Dermis microvascular lymphatic vessel endothelial cell (primary cell): ENCODE measurements around the gene STK33. TPM values are rescaled to one million over a fixed set of nuclear protein-coding genes. Genes with fewer than 3 reads are reported as not detected.

Experiments used
- DNase-seq, 2 donors: peaks; one replicate each; pipeline versions ENCODE4 v3.0.0 to v3.0.0-alpha.2; 2010; ENCODE audit warnings: low read depth in 2 of 2
- total RNA-seq: library from RNA; depleted of rRNA; stranded (reverse); fragments of >200 nt; gene quantifications from 2 replicates; pipeline ENCODE4 v1.2.1, GENCODE V29; 2014

Gene STK33
- 0.25 and 0.64 TPM in 2 replicates for total RNA-seq

DNA sequence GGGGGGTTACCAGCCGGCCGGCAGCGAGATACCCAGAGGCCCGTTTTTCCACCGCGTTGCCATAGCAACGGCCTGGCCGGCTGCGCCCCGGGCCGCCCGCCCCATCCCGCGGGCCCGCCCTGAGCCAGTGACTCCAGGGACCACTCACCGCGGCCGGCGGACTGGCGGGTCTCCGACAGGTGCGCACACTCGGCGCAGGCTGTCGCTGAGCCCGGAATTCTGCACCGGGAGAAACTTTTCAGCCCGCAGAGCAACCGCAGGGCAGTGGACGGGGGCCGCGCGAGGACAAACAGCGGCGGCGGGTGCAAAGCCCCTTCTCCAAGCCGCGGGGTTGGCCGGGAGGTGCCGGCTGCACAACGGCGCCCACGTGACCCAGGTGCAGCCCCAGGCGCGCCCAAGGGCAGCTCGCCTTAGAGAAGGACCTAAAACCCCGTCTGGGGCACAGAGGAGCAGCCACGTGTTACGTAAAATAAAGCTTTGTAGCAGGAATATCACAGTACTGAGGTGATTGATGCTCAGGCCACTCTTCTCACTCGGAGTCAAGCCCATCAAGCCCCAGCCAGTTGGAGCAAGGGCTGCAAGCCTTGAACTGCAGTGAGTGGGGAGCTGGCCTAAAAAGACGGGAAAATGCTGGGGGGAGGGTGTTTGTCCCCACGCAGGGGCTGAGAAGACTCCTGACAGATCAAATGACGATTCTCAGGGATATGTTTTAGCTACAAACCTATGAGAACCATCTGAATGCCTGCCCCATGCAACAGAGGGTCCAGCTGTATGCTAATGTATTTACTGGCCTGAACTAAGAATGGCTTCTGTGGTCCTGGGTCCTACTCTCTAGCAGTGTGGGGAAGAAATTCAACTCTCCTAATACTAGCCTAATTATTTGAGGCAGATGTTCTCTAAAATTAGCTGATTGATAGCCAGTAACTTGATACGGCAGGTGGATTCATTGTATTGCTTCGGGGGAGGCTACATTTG lies at the start of gene STK33:
Gene STK33 (minus strand): TSS at position 294 of the 975 bp plus-strand sequence. CDS start 119,323 bp downstream, outside the sequence.
- no peak for DNase-seq

DNA sequence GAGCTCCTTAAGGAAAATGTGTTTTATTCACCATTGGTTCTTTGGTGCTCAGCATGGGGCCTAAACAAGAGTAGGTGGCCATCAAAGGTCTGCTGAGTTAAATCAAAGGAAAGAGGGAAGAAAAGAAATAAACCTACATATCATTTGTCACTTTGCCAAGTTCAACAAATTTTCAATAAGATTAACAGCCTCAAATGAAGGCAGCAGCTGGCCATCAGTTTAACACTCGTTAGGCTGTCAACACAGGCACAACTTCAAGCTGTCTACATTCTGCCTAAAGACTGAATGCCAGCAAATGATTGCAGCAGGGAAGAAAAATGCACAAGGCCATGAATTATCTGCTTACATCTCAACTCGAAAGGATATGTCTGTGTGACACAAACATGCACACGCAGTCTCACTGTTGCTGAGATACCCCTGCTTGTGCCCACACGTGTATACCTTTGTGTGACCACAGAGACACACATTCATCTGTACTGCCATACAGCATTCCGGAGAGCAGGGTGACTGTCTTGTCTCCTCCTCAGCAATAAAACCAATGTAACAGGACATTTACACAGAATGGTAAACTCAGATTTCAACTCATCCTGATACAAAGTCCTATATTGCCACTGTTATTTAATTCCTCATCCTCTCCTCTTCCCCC lies 48.3 kb upstream of the STK33 start:
- DNase-seq, result no peak

DNA sequence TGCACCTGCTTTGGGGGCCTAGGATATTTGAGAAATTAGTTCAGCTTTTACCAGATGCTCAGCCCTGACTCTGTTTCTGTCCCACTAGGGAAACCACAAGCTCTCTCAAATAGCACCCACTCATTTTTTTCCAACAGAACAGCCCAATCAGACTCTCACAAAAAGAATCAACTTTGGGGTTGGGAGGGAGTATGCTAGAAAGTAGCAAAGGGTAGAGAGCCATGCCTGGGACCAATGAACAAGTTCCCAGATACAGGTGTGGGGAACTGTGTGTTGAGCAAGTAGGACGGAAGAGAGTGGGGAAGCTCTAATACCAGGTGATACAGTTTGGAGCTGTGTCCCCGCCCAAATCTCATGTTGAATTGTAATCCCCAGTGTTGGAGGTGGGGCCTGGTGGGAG lies 47.3 kb upstream of the STK33 start:
- no peak for DNase-seq

DNA sequence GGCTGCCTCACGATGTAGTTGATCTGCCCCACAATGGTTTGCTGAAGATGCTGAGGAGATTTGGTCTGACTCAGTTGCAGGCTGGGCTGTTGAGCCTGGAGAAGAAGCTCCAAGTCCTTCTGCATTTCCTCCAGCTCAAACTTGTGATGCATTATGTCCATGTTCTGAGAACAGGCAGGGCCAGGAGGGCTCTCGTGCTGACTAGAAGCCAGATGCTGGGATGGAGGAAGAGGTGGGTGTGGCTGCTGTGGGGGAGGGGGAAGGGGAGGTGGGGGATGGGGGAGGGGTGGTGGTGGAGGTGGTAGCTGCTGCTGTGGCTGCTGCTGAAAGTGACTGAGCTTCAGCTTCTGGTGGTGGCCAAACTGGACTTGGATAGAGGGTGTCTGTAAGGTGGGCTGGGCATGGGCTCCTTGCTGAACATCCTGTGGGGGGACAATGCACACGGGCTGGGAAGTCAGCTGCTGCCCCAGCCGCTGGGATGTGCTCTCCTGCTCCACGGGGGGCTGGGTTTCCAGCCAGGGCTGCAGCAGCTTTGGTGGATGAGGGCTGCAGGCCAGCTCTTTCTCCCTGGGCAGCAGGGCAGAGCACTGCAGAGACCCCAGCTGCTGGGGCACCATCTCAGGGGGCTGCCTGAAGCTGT lies 46.4 kb upstream of the STK33 start:
- no peak for DNase-seq

DNA sequence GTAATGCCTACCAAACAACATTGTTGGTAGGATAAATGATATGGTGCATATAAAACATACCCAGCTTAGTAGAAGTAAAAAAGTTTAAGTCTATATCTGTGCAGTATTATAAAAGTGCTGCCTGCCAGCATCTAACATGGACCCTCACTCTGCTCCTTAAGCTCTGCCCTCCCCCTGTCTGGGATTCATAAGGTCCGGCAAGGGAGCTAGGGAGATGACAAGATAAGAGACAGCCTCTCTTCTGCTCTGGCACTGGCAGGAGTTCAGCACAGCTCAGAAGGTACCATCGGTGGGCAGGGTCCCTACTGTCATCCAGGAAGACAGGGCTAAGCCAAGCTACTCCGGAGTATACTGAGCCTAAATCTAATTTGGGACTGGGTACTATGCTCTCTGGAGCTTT lies 45.6 kb upstream of the STK33 start:
- DNase-seq, result no peak

DNA sequence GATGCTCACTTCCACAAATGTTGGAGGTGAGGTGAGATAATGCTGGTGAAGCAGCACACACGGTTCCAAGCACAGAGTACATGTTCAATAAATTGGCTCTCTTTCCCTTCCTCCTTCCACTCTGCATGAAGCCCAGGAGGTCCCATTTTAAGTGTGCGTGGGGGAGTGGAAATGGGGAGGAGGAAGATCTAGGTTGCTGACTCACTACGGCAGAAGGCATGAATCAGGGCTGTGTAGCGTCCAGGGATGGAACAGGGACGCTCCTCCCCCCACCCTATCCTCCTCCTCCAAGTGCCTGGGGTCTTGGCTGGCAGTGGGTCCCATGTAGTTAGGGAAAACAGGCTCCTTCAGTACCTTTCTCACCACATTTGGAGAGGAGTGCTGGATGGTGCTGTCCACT lies 44.3 kb upstream of the STK33 start:
- no peak for DNase-seq

DNA sequence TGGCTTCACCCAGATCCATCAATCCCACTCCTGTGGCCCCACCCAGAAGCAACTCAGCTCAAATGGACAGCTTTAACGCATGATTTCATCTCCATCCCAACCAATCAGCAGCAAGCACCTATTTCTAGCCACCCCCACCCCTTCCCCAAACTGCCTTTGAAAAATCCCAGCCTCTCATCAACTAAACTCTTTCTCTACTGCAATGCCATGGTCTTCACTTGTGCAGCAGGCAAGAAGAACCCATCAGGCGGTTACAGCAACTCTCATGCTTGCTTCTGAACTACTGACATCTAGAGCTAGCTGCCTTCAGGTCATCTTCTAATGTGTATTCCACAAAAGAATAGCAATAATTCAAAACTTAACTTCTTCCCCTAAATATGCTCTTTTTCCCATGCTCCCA lies 42.1 kb upstream of the STK33 start:
- DNase-seq, result no peak

DNA sequence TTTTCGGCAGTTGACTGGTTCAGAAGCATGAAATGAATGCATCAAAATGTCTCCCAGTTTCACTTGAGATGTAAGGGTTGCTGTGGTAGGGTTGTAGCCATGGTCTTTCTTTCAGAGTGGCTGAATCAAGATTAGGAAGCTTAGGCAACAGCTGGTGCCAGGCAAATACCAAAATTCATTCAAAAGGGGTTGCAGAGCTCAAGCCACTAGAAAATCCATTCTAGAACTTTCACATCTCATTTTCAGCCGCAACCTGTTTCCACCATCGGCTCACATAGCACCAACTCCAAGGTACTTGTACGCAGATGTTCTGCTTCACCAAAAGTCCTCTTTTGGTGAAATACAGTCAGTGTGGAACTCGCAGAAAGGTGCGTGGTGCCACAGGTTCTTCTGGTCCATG lies 40.5 kb upstream of the STK33 start:
- DNase-seq, result no peak

DNA sequence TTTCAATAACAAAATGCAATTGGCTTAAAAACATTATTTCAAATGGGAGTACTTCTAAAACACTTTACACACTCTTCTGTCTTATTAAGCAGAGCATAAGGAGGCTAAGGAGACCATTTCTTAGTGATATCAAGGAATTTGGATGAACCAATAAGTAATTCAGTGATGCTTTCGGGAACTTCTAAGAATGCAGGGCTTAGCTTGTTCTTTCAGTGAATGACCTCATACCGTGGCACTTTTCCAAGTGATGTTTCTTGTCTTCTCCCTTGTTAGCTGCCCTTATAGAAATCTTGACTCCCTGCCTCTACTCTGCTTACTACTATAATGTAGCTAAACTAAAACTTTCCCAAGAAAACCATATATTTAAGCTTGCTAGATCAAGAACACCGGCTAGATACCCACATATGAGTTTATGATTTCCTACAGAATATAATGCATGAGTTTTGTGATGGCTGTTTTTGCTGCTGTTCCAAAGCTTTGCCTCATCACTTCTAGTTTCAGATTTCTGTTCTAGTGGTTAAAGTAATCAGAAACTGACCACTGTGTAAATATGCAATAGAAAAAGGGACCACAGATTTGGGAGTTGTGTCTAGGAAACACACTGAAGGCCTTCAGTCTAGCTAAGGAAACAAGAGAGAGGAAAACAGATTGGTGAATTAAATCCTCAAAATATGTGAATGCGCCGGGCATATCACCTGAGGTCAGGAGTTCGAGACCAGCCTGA lies 37.5 kb upstream of the STK33 start:
- peak in 1 of 2 donors; percentile 10 for DNase-seq

DNA sequence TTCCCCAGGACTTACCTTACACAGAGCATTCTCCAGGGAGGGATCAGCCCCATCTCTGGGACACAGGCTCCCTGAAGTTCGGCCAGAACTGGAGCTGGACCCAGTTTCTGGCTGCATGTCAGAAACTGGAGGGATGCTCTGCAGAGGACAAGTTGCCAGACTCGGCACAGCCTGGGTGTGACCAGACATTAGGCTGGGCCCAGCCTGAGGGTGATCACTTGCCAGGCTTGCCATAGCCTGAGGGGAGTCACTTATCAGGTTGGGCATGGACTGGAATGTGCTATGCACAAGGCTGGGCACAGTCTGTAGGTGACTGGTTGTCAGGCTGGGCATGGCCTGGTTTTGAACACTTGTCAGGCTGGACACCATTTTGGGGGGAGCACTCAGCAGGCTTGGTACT lies 30.7 kb upstream of the STK33 start:
- DNase-seq, result no peak

DNA sequence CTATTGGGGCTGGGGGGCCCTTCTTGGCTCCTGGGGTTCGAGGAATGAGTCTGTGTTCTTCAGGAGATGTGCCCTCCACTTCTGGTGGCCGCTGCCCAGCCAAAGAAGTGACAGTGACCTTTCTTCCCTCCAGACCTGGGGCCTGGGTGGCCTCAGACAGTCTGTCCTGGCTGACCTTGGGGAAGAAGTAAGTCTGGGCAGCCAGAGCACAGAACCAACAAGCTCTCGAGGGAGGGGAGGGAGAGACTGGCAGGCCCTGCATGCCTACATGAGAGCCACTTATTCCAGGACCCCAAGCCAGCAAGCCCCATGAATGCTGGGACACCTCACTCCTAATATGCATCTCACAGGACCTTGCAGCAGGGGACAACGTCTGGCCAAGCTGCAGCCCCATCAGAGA lies 27.1 kb upstream of the STK33 start:
- DNase-seq, result no peak

DNA sequence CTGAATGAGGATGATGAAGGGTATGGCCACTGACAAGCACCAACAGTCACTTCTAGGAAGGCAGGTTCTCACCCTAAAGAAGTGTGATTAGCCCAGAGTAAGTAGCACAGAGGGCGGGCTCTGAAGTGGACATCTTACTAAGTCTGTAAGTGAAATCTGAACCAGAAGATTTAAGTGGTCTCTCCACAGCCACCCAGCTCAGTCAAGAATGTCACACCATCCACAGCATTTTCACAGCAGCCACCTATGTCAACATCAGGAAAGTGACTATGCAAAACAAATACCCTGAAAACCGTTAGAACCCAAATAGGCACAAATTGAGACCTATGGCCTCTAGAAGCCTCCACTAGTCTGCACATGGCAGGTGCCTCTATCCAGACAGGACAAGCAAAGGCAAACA lies 23.0 kb upstream of the STK33 start:
- DNase-seq, result no peak

DNA sequence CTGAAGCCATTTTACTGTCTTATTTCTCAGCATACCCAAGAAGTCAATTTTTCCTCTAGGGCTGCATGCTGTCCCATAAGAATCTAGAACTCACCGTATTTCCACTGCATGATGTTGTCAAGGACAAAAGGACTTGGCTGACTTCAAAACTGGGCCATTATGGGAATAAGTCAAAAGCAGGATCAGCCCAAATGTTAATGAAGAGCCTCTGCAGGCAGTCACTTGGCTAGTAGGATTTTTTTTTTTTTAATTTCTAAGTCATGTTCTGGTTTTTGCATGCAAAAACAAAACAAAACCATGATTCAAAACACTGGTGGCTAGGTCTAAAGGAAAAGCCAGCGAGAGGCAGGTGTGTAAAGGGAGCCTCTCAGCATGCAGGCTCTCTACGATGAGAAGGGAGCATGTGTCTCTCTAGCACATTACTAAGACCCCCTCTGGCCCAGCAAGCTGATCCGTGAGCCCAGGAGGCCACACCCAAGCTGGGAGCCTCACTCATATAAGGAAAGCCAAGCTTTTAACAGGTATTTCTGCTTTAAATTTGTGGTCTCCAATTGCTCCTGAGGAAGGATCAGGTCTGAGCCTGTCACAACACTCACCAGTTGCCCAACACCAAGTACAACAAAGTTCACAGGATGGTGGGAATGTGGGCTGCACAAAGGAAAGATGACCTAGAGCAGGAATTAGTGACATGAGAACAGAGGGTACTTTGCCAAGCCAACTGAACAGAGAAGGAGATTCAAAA lies 21.4 kb upstream of the STK33 start:
- DNase-seq, result no peak

DNA sequence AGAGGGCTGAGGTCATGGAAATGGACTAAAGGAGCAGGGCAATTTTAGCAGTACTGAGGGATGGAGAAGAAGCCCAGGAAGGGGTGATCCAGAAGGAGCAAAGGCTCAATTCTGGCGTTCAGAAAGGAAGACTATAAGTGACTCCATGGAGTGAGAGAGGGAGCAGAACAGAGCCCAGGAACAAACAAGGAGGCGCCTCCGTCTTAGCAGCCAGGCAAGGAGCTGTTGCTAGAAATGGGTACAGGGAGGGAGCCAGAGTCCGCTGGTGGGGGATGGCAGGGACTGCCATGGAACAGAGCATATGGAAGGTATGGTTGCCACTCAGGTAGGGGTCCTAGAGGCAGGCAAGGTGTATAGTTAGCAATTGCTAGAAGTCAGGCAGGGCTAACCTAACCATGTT lies 20.5 kb upstream of the STK33 start:
- no peak for DNase-seq

DNA sequence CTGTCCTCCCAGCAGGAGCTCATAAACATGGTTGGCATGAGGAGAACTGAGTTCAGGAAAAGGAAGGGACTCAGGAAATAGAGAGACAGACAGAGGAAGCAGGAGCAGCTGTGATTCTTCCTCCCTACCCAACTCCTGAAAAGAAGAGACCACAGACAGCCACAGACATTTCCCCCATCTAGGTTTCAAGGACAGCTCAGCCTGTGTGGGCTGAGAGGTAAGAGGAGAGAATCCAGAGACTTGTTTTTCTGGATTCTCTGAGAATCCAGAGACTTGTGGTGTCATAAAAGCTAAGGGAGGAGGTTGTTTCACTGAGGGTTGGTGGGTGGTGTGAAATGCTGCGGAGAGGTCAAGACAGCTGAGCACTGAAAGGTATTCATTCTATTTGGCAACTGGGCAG lies 19.0 kb upstream of the STK33 start:
- peak; percentile 30 to 42 for DNase-seq

DNA sequence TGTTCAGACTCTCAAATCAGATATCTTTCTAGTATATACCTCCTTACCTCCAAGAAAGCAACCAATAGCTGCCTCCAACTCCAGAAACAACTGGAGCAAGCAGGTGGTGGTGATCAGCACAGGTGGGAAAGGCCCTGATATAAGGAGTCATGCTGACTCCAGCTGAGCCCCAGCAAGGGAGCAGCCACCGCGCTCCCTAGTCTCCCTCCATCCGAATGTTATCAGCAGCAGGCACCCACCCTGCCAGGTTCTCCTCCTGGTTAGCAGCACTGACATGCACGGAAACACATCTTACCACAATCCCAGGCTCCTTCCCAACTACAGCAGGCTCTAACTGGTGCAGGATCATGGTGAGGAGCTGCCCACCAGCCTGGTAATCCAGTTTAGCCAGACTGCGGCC lies 18.5 kb upstream of the STK33 start:
- no peak for DNase-seq

DNA sequence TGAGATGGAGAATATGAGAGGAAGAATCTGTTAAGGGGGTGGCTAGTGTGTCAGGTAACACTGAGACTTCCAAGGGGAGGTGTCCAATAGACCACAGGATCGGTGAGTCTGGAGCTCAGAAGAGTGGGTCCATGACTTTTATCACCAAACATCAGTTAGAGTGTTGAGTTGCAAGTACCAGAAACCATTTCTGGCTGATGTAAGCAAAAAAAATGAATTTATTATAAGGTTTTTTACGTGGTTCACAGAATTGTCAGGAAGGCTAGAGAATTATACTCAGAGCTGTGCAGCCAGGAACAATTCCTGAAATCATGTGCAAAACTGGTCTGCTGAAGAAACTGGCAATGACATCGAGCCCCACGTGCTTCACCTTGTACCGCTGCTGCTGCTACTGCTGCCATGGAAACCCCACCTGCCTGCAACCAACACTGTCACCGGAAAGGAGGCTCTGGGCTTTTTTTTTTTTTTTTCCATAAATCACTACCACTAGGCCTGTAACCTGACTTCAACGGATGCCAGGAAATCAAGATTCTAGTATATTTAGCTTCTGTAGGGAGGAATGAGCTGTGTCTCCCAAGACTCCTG lies 16.6 kb upstream of the STK33 start:
- peak; percentile 9 to 90 for DNase-seq

DNA sequence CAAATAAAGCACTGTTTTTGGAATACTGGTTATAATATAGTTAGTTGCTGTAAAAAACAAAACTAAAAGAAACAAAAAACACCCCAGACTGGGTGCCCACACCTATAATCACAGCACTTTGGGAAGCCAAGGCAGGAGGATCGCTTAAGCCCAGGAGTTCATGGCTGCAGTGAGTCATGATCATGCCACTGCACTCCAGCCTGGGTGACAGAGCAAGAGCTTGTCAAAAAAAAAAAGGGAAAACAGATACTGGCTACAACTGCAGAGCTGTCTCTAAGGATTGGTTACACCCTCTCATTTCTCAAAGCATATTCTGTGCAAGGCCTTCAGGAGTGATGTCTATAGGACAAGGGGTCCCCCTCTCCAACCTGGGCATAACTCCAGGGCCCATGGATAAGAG lies 14.6 kb upstream of the STK33 start:
- no peak for DNase-seq

DNA sequence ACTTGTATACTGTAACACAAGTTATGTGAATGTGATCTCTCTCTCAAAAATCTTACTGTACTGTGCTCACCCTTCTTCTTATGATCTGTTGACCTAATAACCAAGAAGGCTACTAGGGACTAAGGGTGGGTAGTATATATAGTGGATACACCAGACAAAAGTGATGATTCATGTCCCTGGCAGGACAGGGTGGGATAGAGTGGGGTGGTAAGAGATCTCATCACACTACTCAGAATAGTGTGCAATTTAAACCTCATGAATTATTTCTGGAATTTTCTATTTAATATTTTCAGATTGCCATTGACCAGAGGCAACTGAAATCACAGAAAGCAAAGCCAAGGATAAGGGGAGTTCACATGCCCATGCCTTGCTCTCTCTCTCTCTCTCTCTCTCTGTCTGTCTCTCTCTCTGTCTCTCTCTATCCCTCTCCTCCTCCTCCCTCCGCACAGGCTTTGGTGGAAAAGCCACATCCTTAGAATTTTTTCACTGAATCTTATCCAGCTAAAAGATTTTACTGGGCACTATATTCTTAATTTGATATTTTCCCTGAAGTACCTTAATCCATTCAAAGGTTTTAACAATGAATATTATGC lies 12.0 kb upstream of the STK33 start:
- DNase-seq, result no peak

DNA sequence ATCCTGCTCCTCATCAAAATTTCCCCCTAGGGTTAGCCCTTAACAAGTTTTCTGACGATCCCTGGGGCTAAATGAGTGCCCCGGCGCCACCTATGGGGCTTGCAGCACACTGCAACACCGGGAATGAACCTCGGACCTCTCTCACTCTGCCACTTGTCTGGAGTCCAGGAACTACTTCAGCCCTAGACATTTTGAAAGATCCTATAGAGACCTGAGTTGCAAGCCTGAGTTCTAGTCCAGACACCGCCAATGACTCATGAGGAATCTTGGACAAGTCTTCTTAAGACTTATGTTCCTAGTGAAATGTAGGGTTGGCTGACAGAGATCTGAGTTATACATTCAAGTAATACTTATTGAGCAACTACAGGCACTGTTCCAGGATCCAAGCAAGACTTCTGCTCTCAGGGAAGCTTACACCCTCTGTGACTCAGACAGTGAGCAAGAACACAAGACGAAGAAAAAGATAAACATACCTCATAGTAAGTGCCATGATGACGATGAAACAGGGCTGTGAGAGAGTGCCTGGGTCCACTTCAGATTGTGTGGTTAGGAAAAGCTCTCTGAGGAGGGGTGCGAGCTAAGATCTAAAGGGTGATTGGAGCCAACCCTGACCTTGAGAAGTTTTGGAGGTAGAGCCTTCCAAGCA lies 10.2 kb upstream of the STK33 start:
- DNase-seq, result peak in 1 of 2 donors; percentile 43
